HepG2 (cell line): ENCODE results near the gene DTNA.

ENCODE experiments used
- CCAR2 ChIP-seq: fragments of 200-400 bp; formaldehyde crosslinking; optimal IDR thresholded peaks from 2 replicates; pipeline ENCODE3; 2018; ENCODE audit warnings: low read depth, mild to moderate bottlenecking, low read length, moderate library complexity
- CTCF ChIP-seq: sonication (generic); formaldehyde crosslinking; IDR thresholded peaks from 2 replicates; pipeline ENCODE4 v1.5.0; 2020; ENCODE audit warnings: mild to moderate bottlenecking, missing genetic modification reagents, moderate library complexity
- FOSL1 ChIP-seq: sonication (generic); formaldehyde crosslinking; IDR thresholded peaks from 2 replicates; pipeline ENCODE4 v1.9.0; 2021; ENCODE audit warnings: missing genetic modification reagents, borderline replicate concordance
- FOXJ3 ChIP-seq: sonication (generic); formaldehyde crosslinking; IDR thresholded peaks from 2 replicates; pipeline ENCODE4 v1.4.0; 2020; ENCODE audit warnings: missing genetic modification reagents, mild to moderate bottlenecking, borderline replicate concordance
- GATAD2A ChIP-seq: IDR thresholded peaks from 2 replicates; pipeline ENCODE4 v1.6.1; 2016
- MAX ChIP-seq: IDR thresholded peaks from 2 replicates; pipeline ENCODE4 v1.6.1; 2012; ENCODE audit warnings: inconsistent platforms
- MYC ChIP-seq: sonication (generic); formaldehyde crosslinking; IDR thresholded peaks from 2 replicates; pipeline ENCODE4 v1.9.0; 2021; ENCODE audit warnings: missing genetic modification reagents, borderline replicate concordance
- NFYB ChIP-seq: sonication (generic); formaldehyde crosslinking; IDR thresholded peaks from 2 replicates; pipeline ENCODE4 v1.4.0; 2020; ENCODE audit warnings: missing genetic modification reagents
- TFDP1 ChIP-seq: IDR thresholded peaks from 2 replicates; pipeline ENCODE4 v1.6.1; 2016; ENCODE audit warnings: missing compliant biosample characterization, missing genetic modification reagents, borderline replicate concordance
- ZNF331 ChIP-seq: sonication (generic); formaldehyde crosslinking; IDR thresholded peaks from 2 replicates; pipeline ENCODE4 v1.4.0; 2020; ENCODE audit warnings: missing genetic modification reagents

GRCh38 chr18:34697233-34697632 is 12.9 kb upstream of the DTNA start:
- TF ChIP-seq CTCF (CRISPR knock-in tag) (no peak), FOXJ3 (CRISPR knock-in tag) (no peak), TFDP1 (no peak), FOSL1 (CRISPR knock-in tag) (no peak), MYC (CRISPR knock-in tag) (no peak), MAX (no peak), ZNF331 (CRISPR knock-in tag) (no peak), CCAR2 (no peak), NFYB (CRISPR knock-in tag) (no peak), GATAD2A (CRISPR knock-in tag) (no peak)
